Measurements from ENCODE around the gene YWHAG.
"Not testable (repeated sequence)": the region's sequence is repeated elsewhere in the genome, so short reads cannot be mapped to it uniquely, and the experiment has no call there.

YWHAG gene

GRCh38 chr7:76332078-76332477, 26.7 kb downstream of the YWHAG start:
- FAIRE-seq: no peak
- DNase-seq (ENCODE audit: insufficient read length, low spot score): no peak
- TF ChIP-seq POLR2A (IDR thresholded peaks at IDR 0.05; ENCODE audit: low read depth, low read length): no peak

GRCh38 chr7:76330673-76331072, 28.1 kb downstream of the YWHAG start:
- no peak for TF ChIP-seq POLR2A (IDR thresholded peaks at IDR 0.05; ENCODE audit: low read depth, low read length)
- DNase-seq (ENCODE audit: insufficient read length, low spot score): no peak
- FAIRE-seq: no peak

- DNase-seq (ENCODE audit: insufficient read length, low spot score) (no peak), FAIRE-seq (no peak)
- no peak for TF ChIP-seq POLR2A (IDR thresholded peaks at IDR 0.05; ENCODE audit: low read depth, low read length)
Observed at GRCh38 chr7:76330261-76330660, 28.5 kb downstream of the YWHAG start.

- no peak for DNase-seq (ENCODE audit: insufficient read length, low spot score)
- no peak for FAIRE-seq
- no peak for TF ChIP-seq POLR2A (IDR thresholded peaks at IDR 0.05; ENCODE audit: low read depth, low read length)
Observed at GRCh38 chr7:76329479-76329878, 29.3 kb downstream of the YWHAG start.

- DNase-seq (ENCODE audit: insufficient read length, low spot score) (no peak), FAIRE-seq (no peak)
- TF ChIP-seq POLR2A (IDR thresholded peaks at IDR 0.05; ENCODE audit: low read depth, low read length): no peak
Observed at GRCh38 chr7:76328389-76328788, 30.4 kb downstream of the YWHAG start.

GRCh38 chr7:76327610-76328009, 31.2 kb downstream of the YWHAG start:
- FAIRE-seq (no peak), DNase-seq (ENCODE audit: insufficient read length, low spot score) (no peak)
- no peak for TF ChIP-seq POLR2A (IDR thresholded peaks at IDR 0.05; ENCODE audit: low read depth, low read length)

GRCh38 chr7:76326646-76327233, 32.1 kb downstream of the YWHAG start:
- TF ChIP-seq POLR2A (IDR thresholded peaks at IDR 0.05; ENCODE audit: low read depth, low read length): no peak
- FAIRE-seq: no peak

GRCh38 chr7:76325811-76326210, 33.0 kb downstream of the YWHAG start:
- TF ChIP-seq POLR2A (IDR thresholded peaks at IDR 0.05; ENCODE audit: low read depth, low read length): no peak
- FAIRE-seq: no peak
- no peak for DNase-seq (ENCODE audit: insufficient read length, low spot score)

More at GRCh38 chr7:76326646-76327233, 32.1 kb downstream of the YWHAG start:
- no peak for DNase-seq (ENCODE audit: insufficient read length, low spot score)

GRCh38 chr7:76325092-76325491, 33.7 kb downstream of the YWHAG start:
- no peak for FAIRE-seq
- no peak for TF ChIP-seq POLR2A (IDR thresholded peaks at IDR 0.05; ENCODE audit: low read depth, low read length)

GRCh38 chr7:76318488-76319353, 40.1 kb downstream of the YWHAG start:
- FAIRE-seq: no peak
- DNase-seq (ENCODE audit: insufficient read length, low spot score): peak; percentile 79
- TF ChIP-seq POLR2A (IDR thresholded peaks at IDR 0.05; ENCODE audit: low read depth, low read length): peak; percentile 20; the same call in 1 of the 2 replicates

More at GRCh38 chr7:76325092-76325491, 33.7 kb downstream of the YWHAG start:
- no peak for DNase-seq (ENCODE audit: insufficient read length, low spot score)

GRCh38 chr7:76317782-76318487, 40.9 kb downstream of the YWHAG start:
- DNase-seq (ENCODE audit: insufficient read length, low spot score) (peak; percentile 92), FAIRE-seq (no peak)
- TF ChIP-seq POLR2A (IDR thresholded peaks at IDR 0.05; ENCODE audit: low read depth, low read length): peak; percentile 70

GRCh38 chr7:76316984-76317781, 41.6 kb downstream of the YWHAG start:
- TF ChIP-seq POLR2A (IDR thresholded peaks at IDR 0.05; ENCODE audit: low read depth, low read length): no peak
- DNase-seq (ENCODE audit: insufficient read length, low spot score) (no peak), FAIRE-seq (no peak)

- FAIRE-seq: no peak
- no peak for DNase-seq (ENCODE audit: insufficient read length, low spot score)
- no peak for TF ChIP-seq POLR2A (IDR thresholded peaks at IDR 0.05; ENCODE audit: low read depth, low read length)
Observed at GRCh38 chr7:76315364-76315763, 43.4 kb downstream of the YWHAG start.

GRCh38 chr7:76314740-76315139, 44.1 kb downstream of the YWHAG start:
- FAIRE-seq; DNase-seq (ENCODE audit: insufficient read length, low spot score): not testable (repeated sequence)
